Brain microvascular endothelial cell (primary cell): ENCODE measurements around the gene SULT1E1.

Experiments used
- DNase-seq: peaks from one replicate; pipeline ENCODE4 v3.0.0-alpha.2; 2020
- H3K27ac ChIP-seq: fragments of 250-450 bp; sonication (Bioruptor Pico); 2 replicates; pipeline ENCODE4 v1.5.1; 2020; ENCODE audit warnings: mild to moderate bottlenecking, moderate library complexity
- H3K27me3 ChIP-seq: fragments of 250-450 bp; sonication (Bioruptor Pico); replicated peaks from 2 replicates; pipeline ENCODE4 v1.5.1; 2020; ENCODE audit warnings: mild to moderate bottlenecking
- H3K36me3 ChIP-seq: fragments of 250-450 bp; sonication (Bioruptor Pico); replicated peaks from 2 replicates; pipeline ENCODE4 v1.5.1; 2020; ENCODE audit warnings: mild to moderate bottlenecking
- H3K4me3 ChIP-seq: 2 replicates; pipeline ENCODE4 v1.5.1; 2011; ENCODE audit warnings: low read depth, mild to moderate bottlenecking, control low read depth, low read length, moderate library complexity
- CTCF ChIP-seq: IDR thresholded peaks from 2 replicates; pipeline ENCODE4 v1.5.1; 2011; ENCODE audit warnings: low read depth, mild to moderate bottlenecking, moderate library complexity, low read length, control low read depth, inconsistent platforms; ENCODE audit errors: missing control alignments
- in situ Hi-C: cut with HindIII; loops from 2 replicates; pipeline ENCODE4 v1.10.0; 2017; ENCODE audit warnings: low sequenced_read_pairs, low pct_ligation_motif_present

SULT1E1 gene

GRCh38 chr4:69858690-69859089 lies 1.3 kb downstream of the SULT1E1 start:
- Histone ChIP-seq H3K36me3 (no peaks in the 10 kb centered on the region), H3K27ac (no peak overlapping the region), H3K27me3 (no peaks in the 10 kb centered on the region), H3K4me3 (peak overlapping the region; percentile 45)
- in situ Hi-C loops, result no loop called here
- DNase-seq, result no peak
- no peak for TF ChIP-seq CTCF

- in situ Hi-C loops, result no loop called here
- Histone ChIP-seq H3K27ac (no peak overlapping the region), H3K27me3 (no peaks in the 10 kb centered on the region), H3K36me3 (no peaks in the 10 kb centered on the region), H3K4me3 (no peak overlapping the region)
- DNase-seq, result no peak
- TF ChIP-seq CTCF, result no peak
These were observed 4.1 kb downstream of the SULT1E1 start for GRCh38 chr4:69855822-69856221.

DNA sequence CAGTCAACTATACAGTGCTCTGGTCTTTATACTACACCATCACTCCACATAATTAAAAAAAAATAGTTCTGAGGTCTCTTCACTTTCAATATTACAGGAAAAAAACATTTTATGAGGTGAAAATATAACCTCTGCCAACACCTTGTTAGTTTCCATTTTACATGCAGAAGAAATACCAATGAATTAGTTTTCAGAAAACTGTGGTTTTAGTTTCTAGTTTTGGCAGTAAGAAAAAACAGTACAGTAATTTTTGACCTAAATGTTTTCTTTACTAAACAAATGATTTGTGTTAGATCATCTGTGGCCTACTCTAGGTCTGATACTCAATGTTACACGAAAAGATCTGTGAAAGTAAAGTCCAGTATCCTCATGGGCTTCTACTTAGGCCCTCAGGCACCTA lies 10.0 kb downstream of the SULT1E1 start:
- H3K4me3 ChIP-seq, result no peak overlapping the region
- TF ChIP-seq CTCF, result no peak
- no peak overlapping the region for H3K27ac ChIP-seq
- DNase-seq, result no peak
- in situ Hi-C loops, result no loop called here
- no peaks in the 10 kb centered on the region for H3K27me3 ChIP-seq
- H3K36me3 ChIP-seq, result no peaks in the 10 kb centered on the region

- H3K27me3 ChIP-seq, result no peaks in the 10 kb centered on the region
- no peak overlapping the region for H3K4me3 ChIP-seq
- TF ChIP-seq CTCF, result no peak
- no peaks in the 10 kb centered on the region for H3K36me3 ChIP-seq
- in situ Hi-C loops, result no loop called here
- no peak for DNase-seq
- no peak overlapping the region for H3K27ac ChIP-seq
These were observed 10.6 kb downstream of the SULT1E1 start for GRCh38 chr4:69849297-69849696.

DNA sequence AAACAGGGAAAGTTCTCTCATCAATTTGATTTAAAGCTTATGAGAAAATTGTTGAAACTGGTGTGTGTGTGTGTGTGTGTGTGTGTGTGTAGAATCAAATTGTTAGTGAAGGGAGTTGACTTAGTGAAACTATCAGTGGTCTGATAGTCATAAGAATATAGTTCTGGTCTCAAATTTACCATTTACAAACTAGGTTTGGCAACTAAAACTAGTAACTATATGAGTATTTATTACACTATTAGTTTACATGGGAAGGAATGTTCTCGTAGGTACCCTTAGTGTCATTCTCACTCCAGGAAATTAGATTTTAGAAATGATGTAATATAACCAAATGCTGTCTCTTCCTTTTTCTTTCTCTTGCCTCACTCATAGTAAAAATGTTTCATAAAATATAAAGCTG lies 11.9 kb downstream of the SULT1E1 start:
- H3K4me3 ChIP-seq, result no peak overlapping the region
- no peak overlapping the region for H3K27ac ChIP-seq
- no peaks in the 10 kb centered on the region for H3K27me3 ChIP-seq
- in situ Hi-C loops, result no loop called here
- no peak for DNase-seq
- no peak for TF ChIP-seq CTCF
- no peaks in the 10 kb centered on the region for H3K36me3 ChIP-seq

DNA sequence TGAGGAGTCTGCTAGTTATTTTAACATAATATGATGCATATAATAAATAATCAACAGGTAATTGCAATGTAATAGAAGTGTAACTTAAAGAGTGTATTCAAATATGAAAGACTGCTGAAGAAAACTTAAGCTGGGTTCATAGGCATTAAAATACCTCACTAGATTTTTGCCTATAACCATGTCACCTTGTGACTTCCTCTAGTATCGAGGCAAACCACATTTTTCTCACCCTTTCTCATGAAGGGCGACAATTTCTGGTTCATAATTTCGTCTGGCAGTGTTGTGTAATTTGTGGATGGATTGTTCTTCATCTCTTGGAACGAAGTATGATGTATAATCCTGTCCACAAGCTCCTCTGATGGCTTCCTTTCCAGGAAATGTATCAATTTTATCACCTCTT lies 16.0 kb downstream of the SULT1E1 start:
- no peak for TF ChIP-seq CTCF
- Histone ChIP-seq H3K36me3 (no peaks in the 10 kb centered on the region), H3K27ac (no peak overlapping the region), H3K27me3 (no peaks in the 10 kb centered on the region), H3K4me3 (no peak overlapping the region)
- DNase-seq, result no peak
- in situ Hi-C loops, result no loop called here
